Amygdala (tissue), 56 donors: ENCODE data around the gene CTDNEP1.
A peak's percentile ranks its signal among the peaks of the same experiment; 100 is the strongest.

Experiments used
- DNase-seq, 56 donors: peaks; one replicate each; lab custom pipeline; 2025; lab: John Stamatoyannopoulos, UW

Gene CTDNEP1

GRCh38 chr17:7235693-7236665, 15.6 kb downstream of the CTDNEP1 start:
- no peak for DNase-seq

GRCh38 chr17:7234083-7234951, 17.2 kb downstream of the CTDNEP1 start, which contains the start of gene DVL2:
Gene DVL2, minus strand, starts transcription at chr17:7234517. Its CDS starts 255 bp downstream, at chr17:7234262.
- peak; percentile 46 to 98 (median 91) for DNase-seq

- DNase-seq: no peak
Measured at GRCh38 chr17:7233701-7234082, 17.8 kb downstream of the CTDNEP1 start.

- DNase-seq: no peak
Measured at GRCh38 chr17:7232114-7232513, 19.4 kb downstream of the CTDNEP1 start.

GRCh38 chr17:7229504-7229903, 22.0 kb downstream of the CTDNEP1 start:
- no peak for DNase-seq

GRCh38 chr17:7228920-7229319, 22.6 kb downstream of the CTDNEP1 start:
- DNase-seq: no peak

- DNase-seq: no peak
Measured at GRCh38 chr17:7226721-7227710, 24.5 kb downstream of the CTDNEP1 start.

GRCh38 chr17:7225711-7226331, 25.7 kb downstream of the CTDNEP1 start:
- no peak for DNase-seq

GRCh38 chr17:7224661-7225111, 26.8 kb downstream of the CTDNEP1 start:
- no peak for DNase-seq

GRCh38 chr17:7224110-7224509, 27.4 kb downstream of the CTDNEP1 start:
- DNase-seq: peak in 1 of 56 donors; percentile 18

GRCh38 chr17:7223375-7223774, 28.2 kb downstream of the CTDNEP1 start:
- DNase-seq: no peak

GRCh38 chr17:7222972-7223292, 28.6 kb downstream of the CTDNEP1 start:
- DNase-seq: no peak

- DNase-seq: no peak
Measured at GRCh38 chr17:7222093-7222971, 29.2 kb downstream of the CTDNEP1 start.

- DNase-seq: no peak
Measured at GRCh38 chr17:7221278-7222092, 30.0 kb downstream of the CTDNEP1 start.

- DNase-seq: peak in 16 of 56 donors; percentile 12 to 50 (median 34)
Measured at GRCh38 chr17:7220593-7221277, 30.8 kb downstream of the CTDNEP1 start.

- DNase-seq: peak in 54 of 56 donors; percentile 41 to 93 (median 80)
Measured at GRCh38 chr17:7219812-7220592, 31.5 kb downstream of the CTDNEP1 start, which contains the start of the genes ACADVL and DLG4. Gene ACADVL, plus strand, starts transcription at chr17:7219938. Its CDS starts 47 bp downstream, at chr17:7219985. Gene DLG4, minus strand, starts transcription at chr17:7219836.
